HUES48 (cell line): ENCODE data around the gene CCDC122.
A peak's percentile ranks its signal among the peaks of the same experiment; 100 is the strongest.

Source experiments
- H3K27ac ChIP-seq: one replicate; pipeline ENCODE4 v1.7.0; 2013; ENCODE audit warnings: low read depth, low read length, inconsistent platforms
- H3K27me3 ChIP-seq: 2 replicates; pipeline ENCODE4 v1.6.1; 2013; ENCODE audit warnings: mild to moderate bottlenecking, low read length; ENCODE audit not compliant: control insufficient read depth, insufficient read depth
- H3K36me3 ChIP-seq: 2 replicates; pipeline ENCODE4 v1.6.1; 2013; ENCODE audit warnings: low read length; ENCODE audit not compliant: control insufficient read depth, insufficient read depth
- H3K4me1 ChIP-seq: 2 replicates; pipeline ENCODE4 v1.6.1; 2013; ENCODE audit warnings: mild to moderate bottlenecking, low read length; ENCODE audit not compliant: control insufficient read depth, insufficient read depth
- H3K4me3 ChIP-seq: 2 replicates; pipeline ENCODE4 v1.5.1; 2013; ENCODE audit warnings: mild to moderate bottlenecking, low read depth, low read length
- H3K9ac ChIP-seq: 2 replicates; pipeline ENCODE4 v1.6.1; 2013; ENCODE audit warnings: mild to moderate bottlenecking, low read depth, low read length, moderate library complexity
- H3K9me3 ChIP-seq: 2 replicates; pipeline ENCODE4 v1.6.1; 2013; ENCODE audit warnings: low read length; ENCODE audit not compliant: control insufficient read depth, insufficient read depth

CCDC122 gene

GRCh38 chr13:43878892-43879754 is at the start of gene CCDC122:
CCDC122 (minus strand) TSS chr13:43879740; CDS start chr13:43869376, 10,364 bp downstream.
- Histone ChIP-seq H3K9ac (peak within 1 kb of the TSS; percentile 80), H3K36me3 (no peaks in the 10 kb centered on the region)

GRCh38 chr13:43924549-43925245 is 45.2 kb upstream of the CCDC122 start:
- H3K36me3 ChIP-seq: no peaks in the 10 kb centered on the region
- no peaks in the 10 kb centered on the region for H3K27me3 ChIP-seq
- no peak overlapping the region for H3K9ac ChIP-seq
- no peaks in the 10 kb centered on the region for H3K9me3 ChIP-seq
- peaks cover under 1% of the 10 kb centered on the region; the same call in 1 of the 2 replicates for H3K4me1 ChIP-seq
- H3K27ac ChIP-seq: no peak overlapping the region
- no peak overlapping the region for H3K4me3 ChIP-seq

More at GRCh38 chr13:43878892-43879754, at the start of gene CCDC122:
- Histone ChIP-seq H3K27ac (peak within 1 kb of the TSS; percentile 73), H3K4me3 (peak within 1 kb of the TSS; percentile 72), H3K27me3 (peaks cover 17% of the 10 kb centered on the region), H3K4me1 (peaks cover 31% of the 10 kb centered on the region), H3K9me3 (no peaks in the 10 kb centered on the region)

- Histone ChIP-seq H3K9ac (no peak overlapping the region), H3K9me3 (no peaks in the 10 kb centered on the region), H3K36me3 (no peaks in the 10 kb centered on the region), H3K27me3 (no peaks in the 10 kb centered on the region), H3K4me1 (no peaks in the 10 kb centered on the region), H3K27ac (no peak overlapping the region), H3K4me3 (no peak overlapping the region)
These were observed 41.6 kb upstream of the CCDC122 start for GRCh38 chr13:43920965-43921674.

- H3K27me3 ChIP-seq: no peaks in the 10 kb centered on the region
- no peaks in the 10 kb centered on the region for H3K4me1 ChIP-seq
- no peaks in the 10 kb centered on the region for H3K36me3 ChIP-seq
- H3K27ac ChIP-seq: no peak overlapping the region
- no peaks in the 10 kb centered on the region for H3K9me3 ChIP-seq
- no peak overlapping the region for H3K4me3 ChIP-seq
- H3K9ac ChIP-seq: no peak overlapping the region
These were observed 39.1 kb upstream of the CCDC122 start for GRCh38 chr13:43918636-43919035.

GRCh38 chr13:43916828-43917227 is 37.3 kb upstream of the CCDC122 start:
- no peaks in the 10 kb centered on the region for H3K27me3 ChIP-seq
- H3K27ac ChIP-seq: no peak overlapping the region
- no peak overlapping the region for H3K4me3 ChIP-seq
- H3K9ac ChIP-seq: no peak overlapping the region
- no peaks in the 10 kb centered on the region for H3K9me3 ChIP-seq
- no peaks in the 10 kb centered on the region for H3K36me3 ChIP-seq
- no peaks in the 10 kb centered on the region for H3K4me1 ChIP-seq

GRCh38 chr13:43915451-43915850 is 35.9 kb upstream of the CCDC122 start:
- Histone ChIP-seq H3K4me3 (no peak overlapping the region), H3K4me1 (no peaks in the 10 kb centered on the region), H3K36me3 (no peaks in the 10 kb centered on the region), H3K27me3 (no peaks in the 10 kb centered on the region), H3K27ac (no peak overlapping the region), H3K9ac (no peak overlapping the region), H3K9me3 (no peaks in the 10 kb centered on the region)

- H3K27ac ChIP-seq: no peak overlapping the region
- no peaks in the 10 kb centered on the region for H3K9me3 ChIP-seq
- no peak overlapping the region for H3K9ac ChIP-seq
- no peaks in the 10 kb centered on the region for H3K27me3 ChIP-seq
- no peaks in the 10 kb centered on the region for H3K4me1 ChIP-seq
- no peaks in the 10 kb centered on the region for H3K36me3 ChIP-seq
- no peak overlapping the region for H3K4me3 ChIP-seq
These were observed 32.3 kb upstream of the CCDC122 start for GRCh38 chr13:43911871-43912270.

- Histone ChIP-seq H3K36me3 (no peaks in the 10 kb centered on the region), H3K27me3 (no peaks in the 10 kb centered on the region), H3K4me3 (no peak overlapping the region), H3K4me1 (no peaks in the 10 kb centered on the region), H3K9ac (no peak overlapping the region), H3K27ac (no peak overlapping the region), H3K9me3 (no peaks in the 10 kb centered on the region)
These were observed 31.7 kb upstream of the CCDC122 start for GRCh38 chr13:43911278-43911677.

GRCh38 chr13:43910856-43911255 is 31.3 kb upstream of the CCDC122 start:
- no peaks in the 10 kb centered on the region for H3K4me1 ChIP-seq
- H3K36me3 ChIP-seq: no peaks in the 10 kb centered on the region
- no peaks in the 10 kb centered on the region for H3K27me3 ChIP-seq
- no peak overlapping the region for H3K27ac ChIP-seq
- H3K4me3 ChIP-seq: no peak overlapping the region
- no peaks in the 10 kb centered on the region for H3K9me3 ChIP-seq
- no peak overlapping the region for H3K9ac ChIP-seq

- Histone ChIP-seq H3K36me3 (no peaks in the 10 kb centered on the region), H3K27me3 (no peaks in the 10 kb centered on the region), H3K9ac (no peak overlapping the region), H3K4me3 (no peak overlapping the region), H3K4me1 (no peaks in the 10 kb centered on the region; the same call in 1 of the 2 replicates), H3K27ac (no peak overlapping the region), H3K9me3 (no peaks in the 10 kb centered on the region)
These were observed 28.9 kb upstream of the CCDC122 start for GRCh38 chr13:43908156-43909126.
